SU-DHL-6 (cell line): ENCODE measurements around the gene PCSK2.

Experiments
- H2AFZ ChIP-seq: fragments of 200-600 bp; sonication (generic); 2 replicates; pipeline ENCODE4 v1.6.1; 2014; ENCODE audit warnings: low read depth, mild to moderate bottlenecking, moderate library complexity, mixed read lengths, antibody characterized with exemption, low read length; ENCODE audit not compliant: severe bottlenecking
- H3F3A ChIP-seq: fragments of 200-600 bp; shearing (Covaris generic); 2 replicates; pipeline ENCODE4 v1.6.0; 2016; ENCODE audit warnings: antibody characterized with exemption, mild to moderate bottlenecking; ENCODE audit not compliant: insufficient read depth
- H3K27ac ChIP-seq: fragments of 200-600 bp; sonication (generic); 2 replicates; pipeline ENCODE4 v1.5.1; 2016; ENCODE audit warnings: low read depth, mild to moderate bottlenecking, low read length, moderate library complexity, mixed read lengths
- H3K27me3 ChIP-seq: fragments of 200-600 bp; sonication (generic), shearing (Covaris generic); 2 replicates; pipeline ENCODE4 v1.6.0; 2014; ENCODE audit warnings: mild to moderate bottlenecking, low read length
- H3K36me3 ChIP-seq: fragments of 200-600 bp; sonication (generic); 2 replicates; pipeline ENCODE4 v1.6.1; 2014; ENCODE audit warnings: mild to moderate bottlenecking, low read length, mixed read lengths
- H3K4me2 ChIP-seq: fragments of 300-600, 200-600 bp; shearing (Covaris generic), sonication (generic); 2 replicates; pipeline ENCODE4 v1.6.0; 2014; ENCODE audit warnings: low read length, low read depth, mild to moderate bottlenecking; ENCODE audit not compliant: poor library complexity, severe bottlenecking
- H3K4me3 ChIP-seq: fragments of 200-600 bp; sonication (generic); 2 replicates; pipeline ENCODE4 v1.5.1; 2014; ENCODE audit warnings: antibody characterized with exemption, low read length, mild to moderate bottlenecking, mixed read lengths; ENCODE audit not compliant: insufficient read depth, poor library complexity, severe bottlenecking
- H3K79me2 ChIP-seq: fragments of 200-600 bp; sonication (generic); 2 replicates; pipeline ENCODE4 v1.6.1; 2014; ENCODE audit warnings: mild to moderate bottlenecking, low read length, moderate library complexity; ENCODE audit not compliant: insufficient read depth
- H3K9ac ChIP-seq: fragments of 200-600 bp; sonication (generic); 2 replicates; pipeline ENCODE4 v1.7.0; 2014; ENCODE audit warnings: mild to moderate bottlenecking, low read length
- H3K9me2 ChIP-seq: fragments of 200-600 bp; sonication (generic); replicated peaks from 2 replicates; pipeline ENCODE4 v1.6.1; 2014; ENCODE audit warnings: low read length; ENCODE audit not compliant: insufficient read depth
- H3K9me3 ChIP-seq: fragments of 200-600 bp; sonication (generic); 2 replicates; pipeline ENCODE4 v1.6.1; 2014; ENCODE audit warnings: low read length, mixed read lengths; ENCODE audit not compliant: insufficient read depth
- H4K20me1 ChIP-seq: fragments of 200-600 bp; sonication (generic); 2 replicates; pipeline ENCODE4 v1.6.1; 2014; ENCODE audit warnings: low read depth, mild to moderate bottlenecking, antibody characterized with exemption, low read length, moderate library complexity, mixed read lengths
- CTCF ChIP-seq: fragments of 200-600 bp; sonication (generic); IDR thresholded peaks from one replicate; pipeline ENCODE4 v1.5.1; 2017; ENCODE audit warnings: antibody characterized with exemption, mild to moderate bottlenecking, low read length, moderate library complexity; ENCODE audit not compliant: insufficient read depth, poor library complexity, severe bottlenecking
- EZH2phosphoT487 ChIP-seq: fragments of 200-600 bp; sonication (generic), shearing (Covaris generic); conservative IDR thresholded peaks from 2 replicates; pipeline ENCODE4 v1.6.1; 2018; ENCODE audit warnings: mild to moderate bottlenecking, antibody characterized with exemption, low read length, moderate library complexity, mixed read lengths

Gene PCSK2

GRCh38 chr20:17502105-17502504 is 275.3 kb downstream of the PCSK2 start:
- Histone ChIP-seq H3K4me2 (no peak overlapping the region), H3K27me3 (no peaks in the 10 kb centered on the region), H3K9ac (no peak overlapping the region), H3K9me3 (no peaks in the 10 kb centered on the region), H3K9me2 (no peaks in the 10 kb centered on the region), H3K27ac (no peak overlapping the region), H3K79me2 (no peaks in the 10 kb centered on the region), H4K20me1 (no peaks in the 10 kb centered on the region), H3F3A (no peaks in the 10 kb centered on the region), H2AFZ (no peak overlapping the region), H3K4me3 (no peak overlapping the region), H3K36me3 (no peaks in the 10 kb centered on the region)
- TF ChIP-seq EZH2phosphoT487 (no peak), CTCF (no peak)

- no peak overlapping the region for H3K27ac ChIP-seq
- H3K79me2 ChIP-seq: no peaks in the 10 kb centered on the region
- H3K9me2 ChIP-seq: no peaks in the 10 kb centered on the region
- no peaks in the 10 kb centered on the region for H4K20me1 ChIP-seq
- no peaks in the 10 kb centered on the region for H3K27me3 ChIP-seq
- H2AFZ ChIP-seq: no peak overlapping the region
- H3K9me3 ChIP-seq: no peaks in the 10 kb centered on the region
- no peak overlapping the region for H3K4me2 ChIP-seq
- no peaks in the 10 kb centered on the region for H3F3A ChIP-seq
- no peaks in the 10 kb centered on the region for H3K36me3 ChIP-seq
- no peak for TF ChIP-seq EZH2phosphoT487
- TF ChIP-seq CTCF: no peak
- no peak overlapping the region for H3K4me3 ChIP-seq
- H3K9ac ChIP-seq: no peak overlapping the region
These were observed 276.6 kb downstream of the PCSK2 start for GRCh38 chr20:17503301-17504065.

GRCh38 chr20:17504066-17504897 is 277.4 kb downstream of the PCSK2 start:
- H3K36me3 ChIP-seq: no peaks in the 10 kb centered on the region
- no peaks in the 10 kb centered on the region for H3K27me3 ChIP-seq
- H2AFZ ChIP-seq: peak overlapping the region; percentile 99
- H3K27ac ChIP-seq: no peak overlapping the region
- H3F3A ChIP-seq: no peaks in the 10 kb centered on the region
- no peaks in the 10 kb centered on the region for H3K9me2 ChIP-seq
- no peaks in the 10 kb centered on the region for H3K9me3 ChIP-seq
- peak overlapping the region; percentile 86 for H3K4me2 ChIP-seq
- no peaks in the 10 kb centered on the region for H4K20me1 ChIP-seq
- H3K4me3 ChIP-seq: no peak overlapping the region
- H3K79me2 ChIP-seq: no peaks in the 10 kb centered on the region
- H3K9ac ChIP-seq: no peak overlapping the region
- no peak for TF ChIP-seq EZH2phosphoT487
- no peak for TF ChIP-seq CTCF
